PC-9 (cell line): ENCODE results near the gene SMIM29.

Source experiments
- CTCF ChIP-seq: fragments of 200-600 bp; sonication (generic); conservative IDR thresholded peaks from 2 replicates; pipeline ENCODE4 v1.6.1; 2017; ENCODE audit warnings: mixed run types, antibody characterized with exemption, mild to moderate bottlenecking, moderate library complexity
- EZH2 ChIP-seq: fragments of 200-600 bp; sonication (generic); IDR thresholded peaks from 2 replicates; pipeline ENCODE4 v1.8.0; 2017; ENCODE audit warnings: antibody characterized with exemption, low read depth

GRCh38 chr6:34292954-34293353 lies 44.1 kb upstream of the SMIM29 start:
- TF ChIP-seq CTCF (no peak), EZH2 (no peak)
